ENCODE data around the gene ATG4D.

Gene ATG4D

GRCh38 chr19:10586396-10586795 is 42.7 kb downstream of the ATG4D start:
- ATAC-seq = no peak
- TF ChIP-seq PATZ1 (CRISPR knock-in tag; IDR thresholded peaks at IDR 0.05; ENCODE audit: borderline replicate concordance) (no peak), TCF4 (CRISPR knock-in tag; IDR thresholded peaks at IDR 0.05; ENCODE audit: borderline replicate concordance) (no peak), ZFP30 (CRISPR knock-in tag; IDR thresholded peaks at IDR 0.05) (no peak)

GRCh38 chr19:10587022-10587838 is 43.5 kb downstream of the ATG4D start, which contains the start of gene AP1M2:
Gene AP1M2, minus strand, starts transcription at chr19:10587312. Its CDS starts 81 bp downstream, at chr19:10587231.
- TF ChIP-seq ISL1 (CRISPR knock-in tag; IDR thresholded peaks at IDR 0.05) (no peak), ZC3H10 (CRISPR knock-in tag; IDR thresholded peaks at IDR 0.05) (no peak), ZNF70 (CRISPR knock-in tag; IDR thresholded peaks at IDR 0.05) (no peak), CSDC2 (CRISPR knock-in tag; IDR thresholded peaks at IDR 0.05) (no peak), CREB5 (CRISPR knock-in tag; IDR thresholded peaks at IDR 0.05; ENCODE audit: low read depth) (no peak)
- ATAC-seq = no peak

- TF ChIP-seq BACH2 (CRISPR knock-in tag; IDR thresholded peaks at IDR 0.05; ENCODE audit: borderline replicate concordance) (no peak), ZFP30 (CRISPR knock-in tag; IDR thresholded peaks at IDR 0.05) (no peak), CSDC2 (CRISPR knock-in tag; IDR thresholded peaks at IDR 0.05) (no peak), ZNF565 (CRISPR knock-in tag; conservative IDR thresholded peaks at IDR 0.05; ENCODE audit: low read depth) (no peak), ZFP3 (CRISPR knock-in tag; IDR thresholded peaks at IDR 0.05) (no peak), PPARA (CRISPR knock-in tag; IDR thresholded peaks at IDR 0.05; ENCODE audit: borderline replicate concordance) (no peak)
- no peak for ATAC-seq
Observed at GRCh38 chr19:10587839-10588150, 44.1 kb downstream of the ATG4D start.

GRCh38 chr19:10593148-10593547 is 49.4 kb downstream of the ATG4D start:
- TF ChIP-seq ZNF8 (CRISPR knock-in tag; IDR thresholded peaks at IDR 0.05) (no peak), ESRRG (CRISPR knock-in tag; IDR thresholded peaks at IDR 0.05) (no peak), ZFP30 (CRISPR knock-in tag; IDR thresholded peaks at IDR 0.05) (no peak), TOX (CRISPR knock-in tag; IDR thresholded peaks at IDR 0.05; ENCODE audit: borderline replicate concordance) (no peak), ZFP3 (CRISPR knock-in tag; IDR thresholded peaks at IDR 0.05) (no peak), CSDC2 (CRISPR knock-in tag; IDR thresholded peaks at IDR 0.05) (no peak), ARNTL (CRISPR knock-in tag; IDR thresholded peaks at IDR 0.05; ENCODE audit: borderline replicate concordance, low read depth) (no peak), ZNF70 (CRISPR knock-in tag; IDR thresholded peaks at IDR 0.05) (no peak), CSRNP3 (CRISPR knock-in tag; IDR thresholded peaks at IDR 0.05) (no peak), ISL1 (CRISPR knock-in tag; IDR thresholded peaks at IDR 0.05) (no peak), TCF4 (CRISPR knock-in tag; IDR thresholded peaks at IDR 0.05; ENCODE audit: borderline replicate concordance) (no peak), PPARA (CRISPR knock-in tag; IDR thresholded peaks at IDR 0.05; ENCODE audit: borderline replicate concordance) (no peak), SNAI2 (CRISPR knock-in tag; IDR thresholded peaks at IDR 0.05) (no peak), ZNF565 (CRISPR knock-in tag; conservative IDR thresholded peaks at IDR 0.05; ENCODE audit: low read depth) (no peak), BACH2 (CRISPR knock-in tag; IDR thresholded peaks at IDR 0.05; ENCODE audit: borderline replicate concordance) (no peak), PATZ1 (CRISPR knock-in tag; IDR thresholded peaks at IDR 0.05; ENCODE audit: borderline replicate concordance) (no peak), OSR1 (CRISPR knock-in tag; IDR thresholded peaks at IDR 0.05) (no peak), ZC3H10 (CRISPR knock-in tag; IDR thresholded peaks at IDR 0.05) (no peak), TSHZ2 (CRISPR knock-in tag; IDR thresholded peaks at IDR 0.05) (no peak)
- no peak for ATAC-seq

Measured in SK-N-SH treated with all-trans-retinoic acid at 6 μM for 48 hours (cell line).